IPS-20b (cell line): ENCODE data around the gene SLC35A4.

ENCODE experiments used
- H3K27ac ChIP-seq: one replicate; pipeline ENCODE4 v1.5.1; 2013; ENCODE audit warnings: low read length
- H3K27me3 ChIP-seq: 2 replicates; pipeline ENCODE4 v1.6.1; 2013; ENCODE audit warnings: mild to moderate bottlenecking, low read length, inconsistent platforms; ENCODE audit not compliant: insufficient read depth
- H3K36me3 ChIP-seq: 2 replicates; pipeline ENCODE4 v1.6.1; 2013; ENCODE audit warnings: low read depth, mild to moderate bottlenecking, inconsistent platforms, low read length, moderate library complexity; ENCODE audit not compliant: insufficient read depth
- H3K4me1 ChIP-seq: 2 replicates; pipeline ENCODE4 v1.6.1; 2013; ENCODE audit warnings: mild to moderate bottlenecking, control low read depth, inconsistent platforms, low read length, moderate library complexity; ENCODE audit not compliant: insufficient read depth
- H3K4me3 ChIP-seq: 2 replicates; pipeline ENCODE4 v1.5.1; 2013; ENCODE audit warnings: mild to moderate bottlenecking, low read length, inconsistent platforms
- H3K9ac ChIP-seq: 2 replicates; pipeline ENCODE4 v1.6.1; 2013; ENCODE audit warnings: low read depth, mild to moderate bottlenecking, inconsistent platforms, low read length, moderate library complexity
- H3K9me3 ChIP-seq: 2 replicates; pipeline ENCODE4 v1.6.1; 2013; ENCODE audit warnings: mild to moderate bottlenecking, low read depth, low read length, inconsistent platforms; ENCODE audit not compliant: insufficient read depth

The SLC35A4 gene

DNA sequence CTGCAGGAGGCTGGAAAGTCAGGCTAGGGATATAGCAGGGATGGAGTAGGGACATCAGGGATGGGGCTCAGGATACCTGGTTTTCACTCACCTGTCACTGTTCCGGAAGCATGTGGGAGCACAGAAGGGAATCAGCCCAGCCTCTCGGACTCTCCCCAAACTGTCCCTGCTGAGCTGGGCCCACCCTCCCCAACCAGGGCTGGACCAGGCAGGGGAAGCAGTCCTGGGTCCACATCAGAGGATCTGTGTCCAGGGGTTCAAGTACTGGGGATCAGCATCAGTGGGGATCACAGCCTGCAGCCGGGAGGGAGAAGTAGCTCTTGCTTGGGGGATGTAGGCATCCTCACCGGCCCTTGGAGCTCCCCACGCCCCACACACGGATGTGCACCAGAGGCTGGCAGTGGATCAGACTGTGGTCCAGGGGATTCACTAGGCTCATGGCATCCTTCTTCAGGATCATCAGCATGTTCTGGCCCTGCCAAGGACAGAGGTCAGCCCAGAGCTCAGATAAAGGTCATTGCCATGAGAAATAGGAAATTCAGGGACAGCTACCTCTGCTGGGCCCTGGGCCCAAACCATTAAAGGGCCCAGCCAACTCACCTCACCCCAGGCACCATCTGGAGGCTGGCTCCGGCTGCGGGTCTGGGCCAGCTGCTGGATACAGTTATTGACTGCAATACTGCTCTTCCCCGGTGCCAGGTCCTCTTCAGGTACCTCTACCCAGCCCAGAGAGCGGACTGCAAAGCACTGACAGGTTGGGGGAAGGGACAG lies 2.7 kb upstream of the SLC35A4 start:
- Histone ChIP-seq H3K9ac (no peak overlapping the region), H3K27ac (no peak overlapping the region), H3K36me3 (peaks cover 11% of the 10 kb centered on the region), H3K4me3 (no peak overlapping the region), H3K9me3 (no peaks in the 10 kb centered on the region), H3K27me3 (no peaks in the 10 kb centered on the region), H3K4me1 (peaks cover 8% of the 10 kb centered on the region; the same call in 1 of the 2 replicates)

GRCh38 chr5:140563596-140563995 lies 1.0 kb upstream of the SLC35A4 start:
- Histone ChIP-seq H3K9me3 (no peaks in the 10 kb centered on the region), H3K4me3 (peak overlapping the region; percentile 98), H3K9ac (peak overlapping the region; percentile 96; the same call in 1 of the 2 replicates), H3K27me3 (no peaks in the 10 kb centered on the region), H3K27ac (no peak overlapping the region), H3K4me1 (peaks cover 3% of the 10 kb centered on the region; the same call in 1 of the 2 replicates), H3K36me3 (peaks cover 28% of the 10 kb centered on the region)

GRCh38 chr5:140565024-140565779 lies 574 bp downstream of the SLC35A4 start:
- Histone ChIP-seq H3K9ac (peak overlapping the region; percentile 96), H3K27ac (peak overlapping the region; percentile 72), H3K9me3 (no peaks in the 10 kb centered on the region), H3K36me3 (peaks cover 28% of the 10 kb centered on the region), H3K4me3 (peak overlapping the region; percentile 98), H3K4me1 (peaks cover 3% of the 10 kb centered on the region; the same call in 1 of the 2 replicates), H3K27me3 (no peaks in the 10 kb centered on the region)

DNA sequence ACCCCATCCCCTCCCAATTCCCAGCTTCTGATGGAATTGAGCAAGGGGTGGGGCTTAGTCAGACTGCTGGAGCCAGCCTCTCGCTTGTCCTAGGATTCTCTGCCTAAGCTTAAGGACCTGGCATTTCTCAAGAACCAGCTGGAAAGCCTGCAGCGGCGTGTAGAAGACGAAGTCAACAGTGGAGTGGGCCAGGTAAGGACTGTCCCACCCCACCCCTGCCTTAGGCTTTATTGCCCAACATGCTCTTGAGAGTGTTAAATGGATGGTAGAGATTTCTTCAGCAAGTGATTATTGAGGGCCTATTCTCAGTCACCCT lies 1.1 kb downstream of the SLC35A4 start:
- Histone ChIP-seq H3K27me3 (no peaks in the 10 kb centered on the region), H3K4me1 (peaks cover 3% of the 10 kb centered on the region; the same call in 1 of the 2 replicates), H3K36me3 (peaks cover 28% of the 10 kb centered on the region), H3K9ac (peak overlapping the region; percentile 96; the same call in 1 of the 2 replicates), H3K9me3 (no peaks in the 10 kb centered on the region), H3K27ac (no peak overlapping the region), H3K4me3 (peak overlapping the region; percentile 98)

- Histone ChIP-seq H3K27ac (no peak overlapping the region), H3K27me3 (no peaks in the 10 kb centered on the region), H3K36me3 (peaks cover 28% of the 10 kb centered on the region), H3K4me1 (peaks cover 3% of the 10 kb centered on the region; the same call in 1 of the 2 replicates), H3K4me3 (no peak overlapping the region), H3K9me3 (no peaks in the 10 kb centered on the region), H3K9ac (no peak overlapping the region)
These were observed 2.0 kb downstream of the SLC35A4 start for GRCh38 chr5:140566665-140567064.

GRCh38 chr5:140567136-140567818 lies 2.6 kb downstream of the SLC35A4 start:
- H3K9ac ChIP-seq, result no peak overlapping the region
- no peaks in the 10 kb centered on the region for H3K9me3 ChIP-seq
- no peak overlapping the region for H3K27ac ChIP-seq
- peaks cover 28% of the 10 kb centered on the region for H3K36me3 ChIP-seq
- peaks cover 3% of the 10 kb centered on the region; the same call in 1 of the 2 replicates for H3K4me1 ChIP-seq
- no peaks in the 10 kb centered on the region for H3K27me3 ChIP-seq
- H3K4me3 ChIP-seq, result no peak overlapping the region

GRCh38 chr5:140567871-140568270 lies 3.2 kb downstream of the SLC35A4 start:
- no peaks in the 10 kb centered on the region for H3K27me3 ChIP-seq
- no peak overlapping the region for H3K9ac ChIP-seq
- H3K4me1 ChIP-seq, result peaks cover 3% of the 10 kb centered on the region; the same call in 1 of the 2 replicates
- H3K27ac ChIP-seq, result no peak overlapping the region
- H3K4me3 ChIP-seq, result no peak overlapping the region
- peaks cover 28% of the 10 kb centered on the region for H3K36me3 ChIP-seq
- H3K9me3 ChIP-seq, result no peaks in the 10 kb centered on the region

- Histone ChIP-seq H3K27ac (no peak overlapping the region), H3K4me3 (no peak overlapping the region)
These were observed 3.9 kb downstream of the SLC35A4 start for GRCh38 chr5:140568443-140569063.

DNA sequence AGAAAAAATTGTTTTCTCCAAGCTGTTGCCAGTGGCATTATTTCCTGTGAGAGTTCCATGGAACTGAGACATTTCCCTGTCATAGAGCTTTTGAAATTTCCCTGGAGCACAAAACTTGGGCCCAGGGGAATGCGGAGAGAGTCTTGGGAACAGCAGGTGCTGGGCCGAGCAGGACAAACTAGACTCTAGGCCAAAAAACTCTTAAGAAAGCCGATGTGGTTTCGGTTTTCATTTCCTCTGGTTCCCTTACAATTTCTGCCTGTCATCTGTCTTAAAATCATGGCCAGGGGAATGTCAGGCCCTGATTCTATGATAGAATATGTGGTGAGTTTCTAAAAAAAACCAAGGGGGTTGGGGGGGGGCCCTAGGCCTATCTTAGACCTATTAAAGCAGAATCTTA lies 4.6 kb downstream of the SLC35A4 start:
- Histone ChIP-seq H3K27ac (no peak overlapping the region), H3K9me3 (no peaks in the 10 kb centered on the region), H3K27me3 (no peaks in the 10 kb centered on the region), H3K9ac (no peak overlapping the region), H3K36me3 (peaks cover 28% of the 10 kb centered on the region), H3K4me3 (no peak overlapping the region), H3K4me1 (peaks cover 3% of the 10 kb centered on the region; the same call in 1 of the 2 replicates)

More at GRCh38 chr5:140568443-140569063, 3.9 kb downstream of the SLC35A4 start:
- peaks cover 28% of the 10 kb centered on the region for H3K36me3 ChIP-seq
- H3K4me1 ChIP-seq, result peaks cover 3% of the 10 kb centered on the region; the same call in 1 of the 2 replicates
- H3K9me3 ChIP-seq, result no peaks in the 10 kb centered on the region
- H3K27me3 ChIP-seq, result no peaks in the 10 kb centered on the region
- H3K9ac ChIP-seq, result no peak overlapping the region

- Histone ChIP-seq H3K36me3 (peaks cover 28% of the 10 kb centered on the region), H3K9ac (no peak overlapping the region), H3K9me3 (no peaks in the 10 kb centered on the region)
These were observed 5.4 kb downstream of the SLC35A4 start for GRCh38 chr5:140570058-140570457.

GRCh38 chr5:140570488-140570887 lies 5.9 kb downstream of the SLC35A4 start:
- Histone ChIP-seq H3K9me3 (no peaks in the 10 kb centered on the region), H3K9ac (no peak overlapping the region), H3K27ac (no peak overlapping the region), H3K27me3 (no peaks in the 10 kb centered on the region), H3K4me3 (no peak overlapping the region), H3K4me1 (peaks cover 2% of the 10 kb centered on the region; the same call in 1 of the 2 replicates), H3K36me3 (peaks cover 28% of the 10 kb centered on the region)

More at GRCh38 chr5:140570058-140570457, 5.4 kb downstream of the SLC35A4 start:
- H3K27ac ChIP-seq, result no peak overlapping the region
- peaks cover 3% of the 10 kb centered on the region; the same call in 1 of the 2 replicates for H3K4me1 ChIP-seq
- H3K27me3 ChIP-seq, result no peaks in the 10 kb centered on the region
- H3K4me3 ChIP-seq, result no peak overlapping the region
